Ascending aorta (tissue), 2 donors: ENCODE measurements around the gene LDHAL6A. TPM values are rescaled to one million over a fixed set of nuclear protein-coding genes. Genes with fewer than 3 reads are reported as not detected.

Experiments
- DNase-seq, 2 donors: peaks; one replicate each; pipeline ENCODE4 v3.0.0-alpha.2; 2019; ENCODE audit warnings: low spot score in 2 of 2
- H3K27ac ChIP-seq, 2 donors: fragments of 200-600 bp; sonication (generic); one replicate each; pipeline ENCODE4 v1.5.1; 2016 to 2017; ENCODE audit warnings: mild to moderate bottlenecking in 1 of 2
- H3K27me3 ChIP-seq: fragments of 200-600 bp; sonication (generic); one replicate; pipeline ENCODE4 v1.5.1; 2017
- H3K36me3 ChIP-seq, 2 donors: fragments of 200-600 bp; sonication (generic); one replicate each; pipeline ENCODE4 v1.5.1; 2016
- H3K4me1 ChIP-seq, 2 donors: fragments of 200-600 bp; sonication (generic); one replicate each; pipeline ENCODE4 v1.5.1; 2016 to 2017; ENCODE audit warnings: mild to moderate bottlenecking in 1 of 2
- H3K4me3 ChIP-seq, 2 donors: fragments of 200-600 bp; sonication (generic); one replicate each; pipeline ENCODE4 v1.5.1; 2016 to 2017; ENCODE audit warnings: mild to moderate bottlenecking in 1 of 2
- H3K9me3 ChIP-seq, 2 donors: fragments of 200-600 bp; sonication (generic); one replicate each; pipeline ENCODE4 v1.5.1; 2016
- intact Hi-C: fragments of 100-400 bp; cut with DNase I; formaldehyde crosslinking; loops from one replicate; pipeline ENCODE4 v1.15.1; 2023
- total RNA-seq: library from RNA; depleted of rRNA; stranded (reverse); fragments of >200 nt; gene quantifications from one replicate; pipeline ENCODE4 v1.1.0, GENCODE V29; 2016
- TF ChIP-seq, protein P1 (sequence below), 3 experiments: fragments of 200-600 bp in 2 of 3; fragments of 450-650 bp in 1 of 3; sonication (generic) in 2 of 3; IDR thresholded peaks; one replicate each; pipeline ENCODE4 v1.5.1; 2016 to 2019; ENCODE audit warnings: antibody characterized with exemption in 3 of 3, mild to moderate bottlenecking in 1 of 3, moderate library complexity in 1 of 3

LDHAL6A gene
- total RNA-seq, 1 donor from 2014 or later, result not detected

DNA sequence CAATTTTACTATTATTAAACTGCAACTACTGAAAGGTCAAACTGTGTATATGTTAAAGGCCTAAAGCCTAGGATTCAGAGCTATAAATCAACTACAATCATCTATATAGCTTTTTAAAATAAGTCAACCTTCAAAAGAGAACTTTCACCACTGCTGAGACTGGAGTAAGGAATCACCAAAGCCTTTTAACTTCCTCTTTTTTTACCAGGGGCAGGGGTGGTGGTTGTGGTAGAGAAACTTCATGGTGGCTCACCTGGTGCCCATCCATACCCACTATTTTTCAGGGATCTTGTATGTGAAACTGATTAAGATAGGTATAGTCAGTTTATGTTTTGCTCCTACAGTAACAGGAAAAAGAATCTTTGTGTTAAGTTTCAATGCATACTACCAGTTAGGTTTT lies 39.6 kb downstream of the LDHAL6A start:
- Histone ChIP-seq H3K36me3 (peaks cover 44 to 62% of the 10 kb centered on the region in 2 donors), H3K4me3 (no peak overlapping the region), H3K27me3 (no peaks in the 10 kb centered on the region), H3K4me1 (no peaks in the 10 kb centered on the region), H3K27ac (no peak overlapping the region), H3K9me3 (no peaks in the 10 kb centered on the region)
- TF ChIP-seq, protein P1, sequence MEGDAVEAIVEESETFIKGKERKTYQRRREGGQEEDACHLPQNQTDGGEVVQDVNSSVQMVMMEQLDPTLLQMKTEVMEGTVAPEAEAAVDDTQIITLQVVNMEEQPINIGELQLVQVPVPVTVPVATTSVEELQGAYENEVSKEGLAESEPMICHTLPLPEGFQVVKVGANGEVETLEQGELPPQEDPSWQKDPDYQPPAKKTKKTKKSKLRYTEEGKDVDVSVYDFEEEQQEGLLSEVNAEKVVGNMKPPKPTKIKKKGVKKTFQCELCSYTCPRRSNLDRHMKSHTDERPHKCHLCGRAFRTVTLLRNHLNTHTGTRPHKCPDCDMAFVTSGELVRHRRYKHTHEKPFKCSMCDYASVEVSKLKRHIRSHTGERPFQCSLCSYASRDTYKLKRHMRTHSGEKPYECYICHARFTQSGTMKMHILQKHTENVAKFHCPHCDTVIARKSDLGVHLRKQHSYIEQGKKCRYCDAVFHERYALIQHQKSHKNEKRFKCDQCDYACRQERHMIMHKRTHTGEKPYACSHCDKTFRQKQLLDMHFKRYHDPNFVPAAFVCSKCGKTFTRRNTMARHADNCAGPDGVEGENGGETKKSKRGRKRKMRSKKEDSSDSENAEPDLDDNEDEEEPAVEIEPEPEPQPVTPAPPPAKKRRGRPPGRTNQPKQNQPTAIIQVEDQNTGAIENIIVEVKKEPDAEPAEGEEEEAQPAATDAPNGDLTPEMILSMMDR (IDR thresholded peaks at IDR 0.05), result no peak
- no peak for DNase-seq
- intact Hi-C loops, result loop anchor here (10.0 kb wide), 1 partner anchor 90 kb away; no protein-coding TSS in a partner anchor

DNA sequence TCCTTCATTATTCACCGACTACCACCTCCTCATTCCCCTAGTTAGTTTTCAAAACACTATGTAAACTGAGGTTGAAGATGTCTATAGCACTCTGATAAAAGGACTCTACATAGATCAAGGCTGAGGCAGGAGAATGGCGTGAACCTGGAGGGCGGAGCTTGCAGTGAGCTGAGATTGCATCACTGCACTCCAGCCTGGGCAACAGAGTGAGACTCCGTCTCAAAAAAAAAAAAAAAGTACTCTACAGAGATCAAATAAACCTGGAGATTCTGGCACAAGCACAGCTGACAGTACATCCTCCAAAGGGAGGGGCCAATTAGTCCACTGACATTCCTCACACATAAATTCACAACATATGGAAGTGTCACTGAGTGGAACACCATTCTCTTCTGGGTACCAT lies 40.0 kb downstream of the LDHAL6A start:
- H3K36me3 ChIP-seq, result peaks cover 40 to 62% of the 10 kb centered on the region in 2 donors
- TF ChIP-seq, protein P1 (IDR thresholded peaks at IDR 0.05), result no peak
- H3K27me3 ChIP-seq, result no peaks in the 10 kb centered on the region
- no peaks in the 10 kb centered on the region for H3K9me3 ChIP-seq
- H3K4me1 ChIP-seq, result no peaks in the 10 kb centered on the region
- no peak overlapping the region for H3K27ac ChIP-seq
- DNase-seq, result no peak
- intact Hi-C loops, result loop anchor here (10.0 kb wide), 1 partner anchor 91 kb away; no protein-coding TSS in a partner anchor
- no peak overlapping the region for H3K4me3 ChIP-seq

DNA sequence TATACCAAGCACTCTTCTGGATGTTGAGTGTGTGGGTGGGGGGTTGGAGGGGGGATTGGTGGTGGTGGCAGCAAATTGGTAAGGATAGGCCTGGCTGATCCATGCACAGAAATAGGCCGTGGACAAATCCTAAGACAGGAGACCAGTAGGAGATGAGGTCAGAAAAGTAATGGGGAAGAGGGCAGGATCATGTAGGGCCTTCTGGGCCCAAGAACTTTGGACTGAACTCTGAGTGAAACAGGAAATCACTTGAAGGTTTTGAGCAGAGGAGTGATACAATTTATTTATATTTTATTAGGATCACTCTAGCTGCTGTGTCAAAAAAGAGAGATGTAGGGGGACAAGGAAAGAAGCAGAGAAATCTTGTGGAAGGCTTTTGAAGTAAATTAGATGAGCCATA lies 42.4 kb downstream of the LDHAL6A start:
- Histone ChIP-seq H3K9me3 (no peaks in the 10 kb centered on the region), H3K27ac (no peak overlapping the region), H3K36me3 (peaks cover 42 to 76% of the 10 kb centered on the region in 2 donors), H3K4me3 (no peak overlapping the region), H3K4me1 (no peaks in the 10 kb centered on the region), H3K27me3 (no peaks in the 10 kb centered on the region)
- intact Hi-C loops, result loop anchor here (10.0 kb wide), 1 partner anchor 93 kb away; no protein-coding TSS in a partner anchor
- DNase-seq, result no peak
- TF ChIP-seq, protein P1 (IDR thresholded peaks at IDR 0.05), result no peak

DNA sequence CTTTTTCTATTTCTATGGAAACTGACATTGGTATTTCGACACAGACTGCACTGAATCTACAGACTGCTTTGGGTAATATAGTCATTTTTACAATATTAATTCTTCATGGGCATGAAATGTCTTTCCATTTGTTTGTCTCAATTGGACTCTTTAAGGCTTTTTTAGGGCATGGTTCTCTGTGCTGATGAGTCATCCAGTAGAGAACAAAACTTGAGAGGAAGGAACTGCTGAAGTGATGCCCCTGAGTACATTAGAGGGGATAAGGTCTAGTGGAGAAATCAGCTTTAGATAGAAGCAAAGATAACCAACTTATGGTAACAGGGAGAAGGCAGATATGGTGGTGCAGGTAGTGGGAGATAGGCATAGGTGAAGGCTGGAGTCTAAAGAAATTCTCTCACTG lies 46.0 kb downstream of the LDHAL6A start:
- DNase-seq, result no peak
- Histone ChIP-seq H3K4me3 (no peak overlapping the region), H3K9me3 (no peaks in the 10 kb centered on the region), H3K27me3 (no peaks in the 10 kb centered on the region), H3K36me3 (peaks cover 44 to 87% of the 10 kb centered on the region in 2 donors), H3K4me1 (no peaks in the 10 kb centered on the region), H3K27ac (no peak overlapping the region)
- intact Hi-C loops, result loop anchor here (10.0 kb wide), 1 partner anchor 207 kb away; no protein-coding TSS in a partner anchor
- TF ChIP-seq, protein P1 (IDR thresholded peaks at IDR 0.05), result no peak

DNA sequence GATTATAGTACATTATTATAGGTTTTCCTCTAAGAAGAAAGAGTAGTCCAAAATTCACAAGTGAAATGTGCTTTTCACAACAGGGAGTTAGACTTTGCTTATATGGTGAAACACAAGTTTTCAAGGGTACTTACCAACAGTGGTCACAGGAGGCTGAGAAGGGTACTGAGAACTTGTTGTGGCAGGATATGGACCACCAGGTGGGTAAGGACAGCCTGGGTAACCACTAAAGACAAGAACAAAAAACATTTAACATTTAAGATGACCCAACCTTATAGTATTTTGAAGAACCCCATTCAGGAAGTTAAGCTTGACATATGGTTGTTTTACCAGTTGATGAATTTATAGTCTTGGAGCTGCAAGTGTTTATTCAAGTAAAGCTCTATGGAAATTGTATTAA lies 46.7 kb downstream of the LDHAL6A start:
- intact Hi-C loops, result loop anchor here (10.0 kb wide), 1 partner anchor 208 kb away; no protein-coding TSS in a partner anchor
- Histone ChIP-seq H3K4me3 (no peak overlapping the region), H3K27me3 (no peaks in the 10 kb centered on the region), H3K4me1 (no peaks in the 10 kb centered on the region), H3K9me3 (no peaks in the 10 kb centered on the region), H3K27ac (no peak overlapping the region), H3K36me3 (peaks cover 49 to 87% of the 10 kb centered on the region in 2 donors)
- DNase-seq, result no peak
- TF ChIP-seq, protein P1 (IDR thresholded peaks at IDR 0.05), result no peak

DNA sequence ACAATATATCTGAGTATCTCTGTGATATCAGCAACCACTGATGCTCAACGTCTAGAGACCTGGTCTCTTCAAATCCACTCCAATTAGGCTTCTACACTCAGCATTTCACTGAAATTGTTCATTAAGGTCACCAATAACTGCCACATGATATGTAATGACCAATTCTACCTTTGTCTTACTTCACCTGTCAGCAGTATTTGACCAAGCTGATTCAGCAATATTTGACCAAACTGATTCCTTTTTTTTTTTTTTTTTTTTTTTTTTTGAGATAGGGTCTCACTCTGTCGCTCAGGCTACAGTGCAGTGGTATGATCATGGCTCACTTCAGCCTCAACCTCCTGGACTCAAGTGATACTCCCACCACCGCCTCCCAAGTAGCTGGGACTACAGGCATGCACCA lies 65.5 kb downstream of the LDHAL6A start:
- Histone ChIP-seq H3K4me3 (no peak overlapping the region), H3K27me3 (no peaks in the 10 kb centered on the region), H3K9me3 (no peaks in the 10 kb centered on the region), H3K27ac (no peak overlapping the region), H3K4me1 (peaks cover 0 to 4% of the 10 kb centered on the region in 2 donors), H3K36me3 (peaks cover 5 to 19% of the 10 kb centered on the region in 2 donors)
- DNase-seq, result no peak
- TF ChIP-seq, protein P1 (IDR thresholded peaks at IDR 0.05), result no peak
- intact Hi-C loops, result no loop called here
